ENCODE measurements around the gene C14orf132. TPM values are rescaled to one million over a fixed set of nuclear protein-coding genes. Genes with fewer than 3 reads are reported as not detected.

The C14orf132 gene
- polyA plus RNA-seq, 1 donor (not counting 4 experiments of a cell fraction or from before 2014, with no cell fraction given): 1.3 TPM

- Histone ChIP-seq H4K20me1 (ENCODE audit: control insufficient read depth, extremely low read depth, insufficient read depth, low read length) (no peaks in the 10 kb centered on the region), H3K27ac (ENCODE audit: control insufficient read depth, insufficient read depth, low read length) (no peak overlapping the region), H3K79me2 (ENCODE audit: control insufficient read depth, insufficient read depth, low read length) (no peaks in the 10 kb centered on the region), H3K4me3 (ENCODE audit: control insufficient read depth in 2 of 3, extremely low read depth in 1 of 3, insufficient read depth in 2 of 3, low read depth in 1 of 3, low read length in 3 of 3) (no peak overlapping the region), H3K9me1 (ENCODE audit: control insufficient read depth, extremely low read depth, insufficient read depth, low read length) (no peaks in the 10 kb centered on the region), H3K27me3 (ENCODE audit: control insufficient read depth, extremely low read depth, insufficient read depth, low read length) (no peaks in the 10 kb centered on the region), H3K9ac (ENCODE audit: control insufficient read depth, extremely low read depth, insufficient read depth, low read length) (no peak overlapping the region), H3K9me3 (ENCODE audit: control insufficient read depth, low read depth, low read length) (no peaks in the 10 kb centered on the region), H3K36me3 (ENCODE audit: control insufficient read depth in 2 of 2, extremely low read depth in 1 of 2, insufficient read depth in 2 of 2, low read length in 2 of 2) (no peaks in the 10 kb centered on the region), H3K4me1 (ENCODE audit: control insufficient read depth, extremely low read depth, insufficient read depth, low read length) (no peaks in the 10 kb centered on the region), H2AFZ (ENCODE audit: control insufficient read depth, low read length) (no peak overlapping the region), H3K4me2 (ENCODE audit: control insufficient read depth, extremely low read depth, insufficient read depth, low read depth, low read length) (no peak overlapping the region)
- DNase-seq (ENCODE audit: low read depth, low spot score): no peak
- TF ChIP-seq CTCF (optimal IDR thresholded peaks at IDR 0.05 in 1 of 3, IDR thresholded peaks at IDR 0.05 in 1 of 3, conservative IDR thresholded peaks at IDR 0.05 in 1 of 3; ENCODE audit: extremely low read depth in 1 of 3, insufficient read depth in 2 of 3, low read length in 3 of 3) (no peak), EZH2 (IDR thresholded peaks at IDR 0.05; ENCODE audit: low read length) (no peak)
- dilution Hi-C loops (cut with MboI; ENCODE audit: extremely low pct_ligation_motif_present, low sequenced_read_pairs): no loop called here
- no peak for FAIRE-seq
Measured at GRCh38 chr14:96117960-96118359, 78.8 kb downstream of the C14orf132 start.

DNA sequence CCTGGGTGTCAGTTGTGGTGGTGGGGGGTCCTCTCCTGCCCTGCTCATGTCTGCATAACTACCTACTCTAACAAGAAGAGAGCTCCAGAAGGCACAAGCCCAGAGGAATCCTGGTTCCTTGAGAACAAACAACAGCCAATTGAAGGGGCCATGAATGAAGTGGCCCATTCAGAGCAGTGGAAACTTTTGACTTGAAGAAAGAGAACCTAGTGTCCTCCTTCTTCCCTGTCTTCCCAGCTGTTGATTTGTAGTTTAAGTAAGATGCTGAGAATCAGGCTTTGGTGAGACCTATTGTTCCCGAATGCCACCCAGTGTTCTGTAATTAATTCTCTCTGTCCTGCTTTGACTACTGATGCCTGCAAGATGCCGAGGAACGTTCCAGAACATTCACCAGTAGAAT, 79.2 kb downstream of the C14orf132 start:
- TF ChIP-seq EZH2 (IDR thresholded peaks at IDR 0.05; ENCODE audit: low read length) (no peak), CTCF (optimal IDR thresholded peaks at IDR 0.05 in 1 of 3, IDR thresholded peaks at IDR 0.05 in 1 of 3, conservative IDR thresholded peaks at IDR 0.05 in 1 of 3; ENCODE audit: extremely low read depth in 1 of 3, insufficient read depth in 2 of 3, low read length in 3 of 3) (no peak)
- Histone ChIP-seq H2AFZ (ENCODE audit: control insufficient read depth, low read length) (no peak overlapping the region), H4K20me1 (ENCODE audit: control insufficient read depth, extremely low read depth, insufficient read depth, low read length) (no peaks in the 10 kb centered on the region), H3K79me2 (ENCODE audit: control insufficient read depth, insufficient read depth, low read length) (no peaks in the 10 kb centered on the region), H3K27me3 (ENCODE audit: control insufficient read depth, extremely low read depth, insufficient read depth, low read length) (no peaks in the 10 kb centered on the region), H3K27ac (ENCODE audit: control insufficient read depth, insufficient read depth, low read length) (no peak overlapping the region), H3K9me1 (ENCODE audit: control insufficient read depth, extremely low read depth, insufficient read depth, low read length) (no peaks in the 10 kb centered on the region), H3K4me2 (ENCODE audit: control insufficient read depth, extremely low read depth, insufficient read depth, low read depth, low read length) (no peak overlapping the region), H3K36me3 (ENCODE audit: control insufficient read depth in 2 of 2, extremely low read depth in 1 of 2, insufficient read depth in 2 of 2, low read length in 2 of 2) (no peaks in the 10 kb centered on the region), H3K4me1 (ENCODE audit: control insufficient read depth, extremely low read depth, insufficient read depth, low read length) (no peaks in the 10 kb centered on the region), H3K4me3 (ENCODE audit: control insufficient read depth in 2 of 3, extremely low read depth in 1 of 3, insufficient read depth in 2 of 3, low read depth in 1 of 3, low read length in 3 of 3) (no peak overlapping the region), H3K9ac (ENCODE audit: control insufficient read depth, extremely low read depth, insufficient read depth, low read length) (no peak overlapping the region), H3K9me3 (ENCODE audit: control insufficient read depth, low read depth, low read length) (no peaks in the 10 kb centered on the region)
- dilution Hi-C loops (cut with MboI; ENCODE audit: extremely low pct_ligation_motif_present, low sequenced_read_pairs): no loop called here
- DNase-seq (ENCODE audit: low read depth, low spot score) (no peak), FAIRE-seq (no peak)

Measured in keratinocyte (primary cell).